Neural cell (in vitro differentiated cells): Measurements from ENCODE around the gene XDH. TPM values are rescaled to one million over a fixed set of nuclear protein-coding genes. Genes with fewer than 3 reads are reported as not detected.

Experiments used
- H2AFZ ChIP-seq: fragments of 200-600, 300-800 bp; sonication (generic), shearing (Covaris generic); 2 replicates; pipeline ENCODE4 v1.6.0; 2014; ENCODE audit warnings: low read depth, mild to moderate bottlenecking, antibody characterized with exemption, low read length, moderate library complexity
- H3F3A ChIP-seq: fragments of 200-600 bp; shearing (Covaris generic); 2 replicates; pipeline ENCODE4 v1.6.1; 2016; ENCODE audit warnings: mild to moderate bottlenecking, moderate library complexity, mixed read lengths, antibody characterized with exemption, low read length; ENCODE audit not compliant: insufficient read depth, poor library complexity, severe bottlenecking
- H3K27ac ChIP-seq: fragments of 200-600, 300-800 bp; sonication (generic), shearing (Covaris generic); 2 replicates; pipeline ENCODE4 v1.5.1; 2014; ENCODE audit warnings: mild to moderate bottlenecking, low read length, moderate library complexity
- H3K27me3 ChIP-seq: fragments of 300-800, 200-600 bp; sonication (generic), shearing (Covaris generic); 2 replicates; pipeline ENCODE4 v1.6.0; 2014; ENCODE audit warnings: mild to moderate bottlenecking, low read depth, low read length, moderate library complexity; ENCODE audit not compliant: insufficient read depth
- H3K36me3 ChIP-seq: fragments of 300-800, 200-600 bp; sonication (generic), shearing (Covaris generic); 2 replicates; pipeline ENCODE4 v1.5.1; 2014; ENCODE audit warnings: mild to moderate bottlenecking, antibody characterized with exemption, low read length, moderate library complexity; ENCODE audit not compliant: insufficient read depth
- H3K4me2 ChIP-seq: fragments of 300-800, 200-600 bp; sonication (generic), shearing (Covaris generic); 2 replicates; pipeline ENCODE4 v1.6.0; 2014; ENCODE audit warnings: mild to moderate bottlenecking, low read length
- H3K4me3 ChIP-seq: fragments of 300-800, 200-600 bp; sonication (generic), shearing (Covaris generic); 2 replicates; pipeline ENCODE4 v1.5.1; 2014; ENCODE audit warnings: mild to moderate bottlenecking, low read length, moderate library complexity
- H3K79me2 ChIP-seq: fragments of 200-600 bp; shearing (Covaris generic); replicated peaks from 2 replicates; pipeline ENCODE4 v1.6.0; 2014; ENCODE audit warnings: mild to moderate bottlenecking, low read length, moderate library complexity; ENCODE audit not compliant: insufficient read depth
- H3K9ac ChIP-seq: fragments of 300-800, 200-600 bp; sonication (generic), shearing (Covaris generic); 2 replicates; pipeline ENCODE4 v1.6.1; 2016; ENCODE audit warnings: mild to moderate bottlenecking, low read length, mixed read lengths
- H3K9me2 ChIP-seq: fragments of 200-600 bp; shearing (Covaris generic); 2 replicates; pipeline ENCODE4 v1.6.1; 2016; ENCODE audit warnings: mild to moderate bottlenecking, low read length, mixed read lengths; ENCODE audit not compliant: insufficient read depth
- H3K9me3 ChIP-seq: fragments of 200-600, 300-800 bp; sonication (generic), shearing (Covaris generic); 2 replicates; pipeline ENCODE4 v1.6.1; 2016; ENCODE audit warnings: mild to moderate bottlenecking, mixed run types, low read length, moderate library complexity, mixed read lengths
- H4K20me1 ChIP-seq: fragments of 200-600 bp; shearing (Covaris generic); 2 replicates; pipeline ENCODE4 v1.6.1; 2016; ENCODE audit warnings: mild to moderate bottlenecking, mixed run types; ENCODE audit not compliant: insufficient read depth
- EP300 ChIP-seq: fragments of 450-650 bp; conservative IDR thresholded peaks from 2 replicates; pipeline ENCODE4 v1.6.1; 2014; ENCODE audit warnings: antibody characterized with exemption, mild to moderate bottlenecking, moderate library complexity; ENCODE audit not compliant: poor library complexity, severe bottlenecking
- EZH2 ChIP-seq: fragments of 200-600, 300-800 bp; shearing (Covaris generic), sonication (generic); IDR thresholded peaks from 2 replicates; pipeline ENCODE4 v1.6.1; 2014; ENCODE audit warnings: antibody characterized with exemption, low read length, borderline replicate concordance, mild to moderate bottlenecking; ENCODE audit not compliant: insufficient read depth, poor library complexity, severe bottlenecking
- MXI1 ChIP-seq: fragments of 450-650 bp; conservative IDR thresholded peaks from 2 replicates; pipeline ENCODE4 v1.6.1; 2014; ENCODE audit warnings: antibody characterized with exemption, mild to moderate bottlenecking; ENCODE audit not compliant: poor library complexity, severe bottlenecking
- POLR2AphosphoS5 ChIP-seq: IDR thresholded peaks from 2 replicates; pipeline ENCODE4 v1.6.1; 2012
- RAD21 ChIP-seq: fragments of 450-650 bp; conservative IDR thresholded peaks from 2 replicates; pipeline ENCODE4 v1.6.1; 2014; ENCODE audit warnings: antibody characterized with exemption, mild to moderate bottlenecking, moderate library complexity
- SMC3 ChIP-seq: fragments of 450-650 bp; conservative IDR thresholded peaks from 2 replicates; pipeline ENCODE4 v1.6.1; 2014; ENCODE audit warnings: antibody characterized with exemption, mild to moderate bottlenecking, moderate library complexity; ENCODE audit not compliant: poor library complexity
- TAF1 ChIP-seq: IDR thresholded peaks from 2 replicates; pipeline ENCODE4 v1.6.1; 2012; ENCODE audit warnings: low read depth
- polyA plus RNA-seq: library from polyadenylated mRNA; depleted of rRNA; stranded (reverse); fragments of >200 nt; gene quantifications from 2 replicates; pipeline ENCODE4 v1.2.3, GENCODE V29; 2014
- TF ChIP-seq, protein P1 (sequence below): fragments of 450-650 bp; IDR thresholded peaks from 2 replicates; pipeline ENCODE4 v1.5.1; 2014; ENCODE audit warnings: antibody characterized with exemption, mild to moderate bottlenecking, moderate library complexity; ENCODE audit not compliant: poor library complexity, severe bottlenecking
- TF ChIP-seq, protein P2 (sequence below): IDR thresholded peaks from 2 replicates; pipeline ENCODE4 v1.6.1; 2012; ENCODE audit warnings: borderline replicate concordance

The XDH gene
- polyA plus RNA-seq, 1 donor from 2014 or later = 0.48 TPM

DNA sequence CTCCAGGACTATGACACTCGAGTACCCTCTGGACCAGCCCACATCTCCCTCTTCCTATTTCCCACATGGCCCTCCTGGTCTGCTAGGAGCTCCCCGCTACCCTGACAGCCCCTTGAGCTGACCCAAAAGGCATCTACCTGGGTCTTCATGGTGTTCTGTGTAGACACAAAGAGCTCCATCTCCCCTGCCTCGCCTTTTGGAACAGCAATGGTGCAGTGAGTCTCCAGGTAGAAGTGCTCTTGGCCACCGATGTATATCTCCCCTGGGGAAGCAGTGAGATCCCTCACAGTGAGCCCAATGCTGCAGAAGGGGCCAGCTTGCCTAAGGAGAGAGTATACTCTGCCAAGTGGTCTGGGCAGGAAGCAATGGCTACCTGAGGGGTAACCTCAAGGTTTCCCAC lies 47.8 kb downstream of the XDH start:
- TF ChIP-seq, protein P1, sequence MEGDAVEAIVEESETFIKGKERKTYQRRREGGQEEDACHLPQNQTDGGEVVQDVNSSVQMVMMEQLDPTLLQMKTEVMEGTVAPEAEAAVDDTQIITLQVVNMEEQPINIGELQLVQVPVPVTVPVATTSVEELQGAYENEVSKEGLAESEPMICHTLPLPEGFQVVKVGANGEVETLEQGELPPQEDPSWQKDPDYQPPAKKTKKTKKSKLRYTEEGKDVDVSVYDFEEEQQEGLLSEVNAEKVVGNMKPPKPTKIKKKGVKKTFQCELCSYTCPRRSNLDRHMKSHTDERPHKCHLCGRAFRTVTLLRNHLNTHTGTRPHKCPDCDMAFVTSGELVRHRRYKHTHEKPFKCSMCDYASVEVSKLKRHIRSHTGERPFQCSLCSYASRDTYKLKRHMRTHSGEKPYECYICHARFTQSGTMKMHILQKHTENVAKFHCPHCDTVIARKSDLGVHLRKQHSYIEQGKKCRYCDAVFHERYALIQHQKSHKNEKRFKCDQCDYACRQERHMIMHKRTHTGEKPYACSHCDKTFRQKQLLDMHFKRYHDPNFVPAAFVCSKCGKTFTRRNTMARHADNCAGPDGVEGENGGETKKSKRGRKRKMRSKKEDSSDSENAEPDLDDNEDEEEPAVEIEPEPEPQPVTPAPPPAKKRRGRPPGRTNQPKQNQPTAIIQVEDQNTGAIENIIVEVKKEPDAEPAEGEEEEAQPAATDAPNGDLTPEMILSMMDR = no peak
- Histone ChIP-seq H3K4me2 (no peak overlapping the region), H3K9me3 (no peaks in the 10 kb centered on the region), H3K79me2 (no peaks in the 10 kb centered on the region), H3K9ac (no peak overlapping the region), H3K27ac (no peak overlapping the region), H3K9me2 (no peaks in the 10 kb centered on the region), H3K36me3 (no peaks in the 10 kb centered on the region), H3K27me3 (no peaks in the 10 kb centered on the region), H4K20me1 (no peaks in the 10 kb centered on the region), H3K4me3 (no peak overlapping the region), H3F3A (no peaks in the 10 kb centered on the region), H2AFZ (no peak overlapping the region)

DNA sequence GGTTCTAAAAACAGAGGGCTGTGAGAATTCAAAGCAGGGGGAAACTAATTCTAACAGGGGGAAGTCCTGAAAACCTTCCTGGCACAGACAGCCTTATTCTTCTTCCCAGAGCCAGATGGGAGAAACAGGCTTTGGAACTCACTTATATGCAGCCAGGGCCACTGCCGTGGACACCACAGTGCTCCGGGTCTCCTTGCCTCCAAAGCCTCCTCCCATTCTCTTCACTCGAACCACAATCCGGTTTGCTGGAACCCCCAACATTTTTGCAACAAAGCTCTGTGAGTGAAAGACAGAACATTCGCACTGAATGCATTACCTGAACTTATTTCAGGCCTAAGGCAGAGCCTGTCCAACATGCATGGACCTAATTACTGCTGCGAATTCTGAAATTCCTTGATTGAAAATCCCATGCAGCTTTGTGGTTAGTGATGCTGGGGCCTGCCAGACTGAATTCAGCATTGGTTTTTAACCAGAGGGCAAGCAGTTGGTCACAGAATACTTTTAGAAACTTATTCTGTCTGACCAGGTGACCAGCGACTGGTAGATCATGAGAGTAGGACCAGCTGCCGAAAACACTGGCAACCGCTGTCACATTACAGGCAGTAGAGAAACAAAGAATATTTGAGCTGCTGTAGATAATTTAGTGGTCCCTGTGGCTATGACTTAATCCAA lies 48.6 kb downstream of the XDH start:
- H3K9ac ChIP-seq = no peak overlapping the region
- no peaks in the 10 kb centered on the region for H3K36me3 ChIP-seq
- no peaks in the 10 kb centered on the region for H3K27me3 ChIP-seq
- no peak for TF ChIP-seq SMC3
- TF ChIP-seq, protein P2, sequence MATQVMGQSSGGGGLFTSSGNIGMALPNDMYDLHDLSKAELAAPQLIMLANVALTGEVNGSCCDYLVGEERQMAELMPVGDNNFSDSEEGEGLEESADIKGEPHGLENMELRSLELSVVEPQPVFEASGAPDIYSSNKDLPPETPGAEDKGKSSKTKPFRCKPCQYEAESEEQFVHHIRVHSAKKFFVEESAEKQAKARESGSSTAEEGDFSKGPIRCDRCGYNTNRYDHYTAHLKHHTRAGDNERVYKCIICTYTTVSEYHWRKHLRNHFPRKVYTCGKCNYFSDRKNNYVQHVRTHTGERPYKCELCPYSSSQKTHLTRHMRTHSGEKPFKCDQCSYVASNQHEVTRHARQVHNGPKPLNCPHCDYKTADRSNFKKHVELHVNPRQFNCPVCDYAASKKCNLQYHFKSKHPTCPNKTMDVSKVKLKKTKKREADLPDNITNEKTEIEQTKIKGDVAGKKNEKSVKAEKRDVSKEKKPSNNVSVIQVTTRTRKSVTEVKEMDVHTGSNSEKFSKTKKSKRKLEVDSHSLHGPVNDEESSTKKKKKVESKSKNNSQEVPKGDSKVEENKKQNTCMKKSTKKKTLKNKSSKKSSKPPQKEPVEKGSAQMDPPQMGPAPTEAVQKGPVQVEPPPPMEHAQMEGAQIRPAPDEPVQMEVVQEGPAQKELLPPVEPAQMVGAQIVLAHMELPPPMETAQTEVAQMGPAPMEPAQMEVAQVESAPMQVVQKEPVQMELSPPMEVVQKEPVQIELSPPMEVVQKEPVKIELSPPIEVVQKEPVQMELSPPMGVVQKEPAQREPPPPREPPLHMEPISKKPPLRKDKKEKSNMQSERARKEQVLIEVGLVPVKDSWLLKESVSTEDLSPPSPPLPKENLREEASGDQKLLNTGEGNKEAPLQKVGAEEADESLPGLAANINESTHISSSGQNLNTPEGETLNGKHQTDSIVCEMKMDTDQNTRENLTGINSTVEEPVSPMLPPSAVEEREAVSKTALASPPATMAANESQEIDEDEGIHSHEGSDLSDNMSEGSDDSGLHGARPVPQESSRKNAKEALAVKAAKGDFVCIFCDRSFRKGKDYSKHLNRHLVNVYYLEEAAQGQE = no peak
- TF ChIP-seq RAD21 = no peak
- no peak for TF ChIP-seq EP300
- no peak for TF ChIP-seq POLR2AphosphoS5
- TF ChIP-seq EZH2 = no peak
- TF ChIP-seq MXI1 = no peak
- TF ChIP-seq, protein P1 = no peak
- TF ChIP-seq TAF1 = no peak
- H3F3A ChIP-seq = no peaks in the 10 kb centered on the region
- no peak overlapping the region for H3K4me3 ChIP-seq
- H2AFZ ChIP-seq = no peak overlapping the region
- H3K79me2 ChIP-seq = no peaks in the 10 kb centered on the region
- no peaks in the 10 kb centered on the region for H3K9me2 ChIP-seq
- H3K9me3 ChIP-seq = no peaks in the 10 kb centered on the region
- no peak overlapping the region for H3K27ac ChIP-seq
- H3K4me2 ChIP-seq = no peak overlapping the region
- H4K20me1 ChIP-seq = no peaks in the 10 kb centered on the region
